DMS79 treated with DMSO at 0.1 percent for 48 hours (cell line): ENCODE results near the gene VAMP2.
A peak's percentile ranks its signal among the peaks of the same experiment; 100 is the strongest.

Experiments used
- DNase-seq: peaks from one replicate; lab custom pipeline; 2025; lab: John Stamatoyannopoulos, UW

VAMP2 gene

GRCh38 chr17:8162233-8162996 lies at the start of gene VAMP2:
TSS of gene VAMP2 (minus strand) at chr17:8162948. CDS start at chr17:8162879, 69 bp downstream.
- DNase-seq = peak; percentile 57

GRCh38 chr17:8210761-8211458 lies 48.2 kb upstream of the VAMP2 start:
- no peak for DNase-seq

- DNase-seq = peak; percentile 83
Measured at GRCh38 chr17:8209907-8210760, 47.4 kb upstream of the VAMP2 start, which contains the start of gene AURKB. TSS of gene AURKB (minus strand) at chr17:8210575. CDS start at chr17:8210224, 351 bp downstream.

- DNase-seq = no peak
Measured at GRCh38 chr17:8206536-8206935, 43.8 kb upstream of the VAMP2 start.

GRCh38 chr17:8204761-8205555 lies 42.2 kb upstream of the VAMP2 start:
- DNase-seq = no peak

GRCh38 chr17:8192070-8192815 lies 29.5 kb upstream of the VAMP2 start:
- DNase-seq = no peak

GRCh38 chr17:8190506-8190905 lies 27.8 kb upstream of the VAMP2 start:
- no peak for DNase-seq

GRCh38 chr17:8189711-8190477 lies 27.1 kb upstream of the VAMP2 start, which contains the start of gene BORCS6:
TSS of gene BORCS6 (minus strand) at chr17:8190180. CDS start at chr17:8190140, 40 bp downstream.
- peak; percentile 98 for DNase-seq

- DNase-seq = no peak
Measured at GRCh38 chr17:8189041-8189710, 26.4 kb upstream of the VAMP2 start.

- DNase-seq = no peak
Measured at GRCh38 chr17:8188263-8188839, 25.6 kb upstream of the VAMP2 start.

- peak; percentile 97 for DNase-seq
Measured at GRCh38 chr17:8187517-8188262, 24.9 kb upstream of the VAMP2 start.

GRCh38 chr17:8186787-8187516 lies 24.2 kb upstream of the VAMP2 start:
- peak; percentile 98 for DNase-seq

- no peak for DNase-seq
Measured at GRCh38 chr17:8186446-8186786, 23.7 kb upstream of the VAMP2 start.

- peak; percentile 69 for DNase-seq
Measured at GRCh38 chr17:8185582-8186445, 23.1 kb upstream of the VAMP2 start.

GRCh38 chr17:8176998-8177731 lies 14.4 kb upstream of the VAMP2 start:
- DNase-seq = no peak
